ENCODE results near the gene CSTF3. TPM values are rescaled to one million over a fixed set of nuclear protein-coding genes. Genes with fewer than 3 reads are reported as not detected.
"Not testable (repeated sequence)": the region's sequence is repeated elsewhere in the genome, so short reads cannot be mapped to it uniquely, and the experiment has no call there.

The CSTF3 gene
- total RNA-seq, 1 donor from 2014 or later = 16.6 TPM

DNA sequence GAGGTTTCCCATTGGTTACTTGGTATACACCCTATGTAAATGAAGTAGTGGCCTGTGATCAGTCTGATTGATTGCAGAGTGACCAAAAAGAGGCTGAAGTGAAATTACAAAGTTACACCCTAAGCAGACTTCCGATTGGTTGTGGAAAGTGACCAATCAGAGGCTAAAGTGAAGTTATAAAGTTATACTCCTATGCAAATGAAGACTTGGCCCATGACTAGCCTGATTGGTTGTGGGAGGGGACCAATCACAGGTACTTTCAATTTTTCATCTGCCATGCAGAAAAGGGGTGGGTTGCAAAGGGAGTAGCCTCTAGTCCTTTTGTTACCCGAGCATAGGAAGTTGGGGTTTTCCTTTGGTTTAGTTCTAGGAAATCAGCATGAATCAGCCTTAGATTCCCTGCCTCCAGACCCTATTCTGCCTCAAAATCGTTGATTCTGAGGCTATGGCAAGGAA is 18.1 kb upstream of the CSTF3 start:
- Histone ChIP-seq H3K27me3 (ENCODE audit: control insufficient read depth, insufficient read depth, low read length) (no peaks in the 10 kb centered on the region), H3K36me3 (ENCODE audit: control insufficient read depth, insufficient read depth, low read length) (no peaks in the 10 kb centered on the region), H3K4me3 (ENCODE audit: low read depth, low read length) (no peak overlapping the region)
- FAIRE-seq (no peak), DNase-seq (ENCODE audit: low read depth) (no peak)
- TF ChIP-seq, protein P1, sequence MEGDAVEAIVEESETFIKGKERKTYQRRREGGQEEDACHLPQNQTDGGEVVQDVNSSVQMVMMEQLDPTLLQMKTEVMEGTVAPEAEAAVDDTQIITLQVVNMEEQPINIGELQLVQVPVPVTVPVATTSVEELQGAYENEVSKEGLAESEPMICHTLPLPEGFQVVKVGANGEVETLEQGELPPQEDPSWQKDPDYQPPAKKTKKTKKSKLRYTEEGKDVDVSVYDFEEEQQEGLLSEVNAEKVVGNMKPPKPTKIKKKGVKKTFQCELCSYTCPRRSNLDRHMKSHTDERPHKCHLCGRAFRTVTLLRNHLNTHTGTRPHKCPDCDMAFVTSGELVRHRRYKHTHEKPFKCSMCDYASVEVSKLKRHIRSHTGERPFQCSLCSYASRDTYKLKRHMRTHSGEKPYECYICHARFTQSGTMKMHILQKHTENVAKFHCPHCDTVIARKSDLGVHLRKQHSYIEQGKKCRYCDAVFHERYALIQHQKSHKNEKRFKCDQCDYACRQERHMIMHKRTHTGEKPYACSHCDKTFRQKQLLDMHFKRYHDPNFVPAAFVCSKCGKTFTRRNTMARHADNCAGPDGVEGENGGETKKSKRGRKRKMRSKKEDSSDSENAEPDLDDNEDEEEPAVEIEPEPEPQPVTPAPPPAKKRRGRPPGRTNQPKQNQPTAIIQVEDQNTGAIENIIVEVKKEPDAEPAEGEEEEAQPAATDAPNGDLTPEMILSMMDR (IDR thresholded peaks at IDR 0.05; ENCODE audit: insufficient read depth, low read length, severe bottlenecking) = no peak

DNA sequence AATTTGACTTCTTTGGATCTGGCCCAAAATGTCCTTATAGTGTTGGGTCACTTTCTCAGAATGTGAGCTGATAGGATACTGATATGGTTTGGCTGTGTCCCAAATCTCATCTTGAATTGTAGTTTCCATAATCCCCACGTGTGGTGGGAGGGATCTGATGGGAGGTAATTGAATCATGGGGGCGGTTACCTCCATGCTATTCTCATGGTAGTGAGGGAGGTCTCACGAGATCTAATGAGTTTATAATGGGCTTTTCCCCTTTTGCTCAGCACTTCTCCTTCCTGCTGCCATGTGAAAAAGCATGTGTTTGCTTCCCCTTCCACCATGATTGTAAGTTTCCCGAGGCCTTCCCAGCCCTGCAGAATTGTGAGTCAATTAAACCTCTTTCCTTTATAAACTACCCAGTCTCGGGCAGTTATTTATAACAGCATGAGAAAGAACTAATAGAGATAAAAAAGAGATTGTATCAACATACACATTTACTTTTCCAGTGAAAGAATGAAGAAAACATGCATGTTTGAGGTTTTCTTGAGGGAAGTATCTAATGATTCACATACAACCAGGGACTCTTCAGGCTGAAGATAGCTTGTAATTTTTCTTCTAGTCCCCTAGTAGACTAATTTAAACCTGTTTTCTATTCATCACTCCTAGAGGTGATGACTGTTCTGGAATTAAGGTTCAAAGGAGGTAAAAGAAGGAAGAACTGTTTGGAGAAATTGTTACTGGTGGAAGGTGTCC is 17.3 kb upstream of the CSTF3 start:
- FAIRE-seq (no peak), DNase-seq (ENCODE audit: low read depth) (no peak)
- Histone ChIP-seq H3K36me3 (ENCODE audit: control insufficient read depth, insufficient read depth, low read length) (no peaks in the 10 kb centered on the region), H3K4me3 (ENCODE audit: low read depth, low read length) (no peak overlapping the region), H3K27me3 (ENCODE audit: control insufficient read depth, insufficient read depth, low read length) (no peaks in the 10 kb centered on the region)
- TF ChIP-seq, protein P1 (IDR thresholded peaks at IDR 0.05; ENCODE audit: insufficient read depth, low read length, severe bottlenecking) = no peak

DNA sequence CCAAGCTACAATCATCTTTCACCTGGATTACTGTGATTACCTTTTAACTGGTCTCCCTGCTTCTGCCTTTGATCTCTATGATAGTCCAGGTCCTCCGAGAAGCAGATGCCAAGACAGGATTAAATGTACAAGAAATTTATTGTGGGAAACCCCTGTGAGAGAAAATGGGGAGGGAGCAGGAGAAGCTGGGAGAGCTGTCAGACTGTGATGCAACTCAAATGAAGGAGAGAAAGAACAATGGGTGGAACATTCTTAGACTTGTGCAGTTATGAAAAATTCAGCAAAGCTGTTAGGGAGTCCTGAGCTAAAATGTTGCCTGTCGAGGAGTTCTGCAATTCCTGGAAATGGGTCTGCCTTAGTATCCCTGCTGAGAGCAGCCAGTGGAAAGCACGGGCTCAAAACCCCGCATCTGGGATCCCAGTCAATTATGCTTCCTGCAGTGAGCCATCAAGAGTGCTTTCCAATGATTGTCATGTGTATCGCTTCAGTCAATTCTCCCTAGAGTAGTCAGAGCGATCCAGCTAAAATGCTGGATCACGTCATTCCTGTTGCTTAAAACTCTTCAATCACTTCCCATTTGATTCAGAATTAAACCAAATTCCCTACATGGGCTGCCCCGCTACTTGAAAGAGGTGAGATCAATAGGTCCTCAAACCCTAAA is 16.5 kb upstream of the CSTF3 start:
- FAIRE-seq = no peak
- TF ChIP-seq, protein P1 (IDR thresholded peaks at IDR 0.05; ENCODE audit: insufficient read depth, low read length, severe bottlenecking) = no peak

DNA sequence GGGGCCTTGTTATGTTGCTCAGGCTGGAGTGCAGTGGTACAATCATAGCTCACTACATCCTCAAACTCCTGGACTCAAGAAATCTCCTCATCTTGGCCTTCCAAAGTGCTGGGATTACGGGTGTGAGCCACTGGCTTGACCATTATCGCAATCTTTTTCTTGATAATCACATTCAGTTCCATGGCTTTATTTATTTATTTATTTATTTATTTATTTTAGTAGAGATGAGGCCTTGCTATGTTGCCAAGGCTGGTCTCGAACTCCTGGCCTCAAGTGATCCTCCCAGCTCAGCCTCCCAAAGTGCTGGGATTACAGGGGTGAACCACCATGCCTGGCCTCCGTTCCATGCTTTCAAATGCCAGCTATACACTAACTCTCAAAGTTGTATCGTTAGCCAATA is 15.5 kb upstream of the CSTF3 start:
- H3K36me3 ChIP-seq (ENCODE audit: control insufficient read depth, insufficient read depth, low read length); H3K4me3 ChIP-seq (ENCODE audit: low read depth, low read length); DNase-seq (ENCODE audit: low read depth); H3K27me3 ChIP-seq (ENCODE audit: control insufficient read depth, insufficient read depth, low read length); FAIRE-seq: not testable (repeated sequence)

More for the DNA sequence above, 16.5 kb upstream of the CSTF3 start:
- no peak for DNase-seq (ENCODE audit: low read depth)
- no peak overlapping the region for H3K4me3 ChIP-seq (ENCODE audit: low read depth, low read length)
- no peaks in the 10 kb centered on the region for H3K36me3 ChIP-seq (ENCODE audit: control insufficient read depth, insufficient read depth, low read length)
- no peaks in the 10 kb centered on the region for H3K27me3 ChIP-seq (ENCODE audit: control insufficient read depth, insufficient read depth, low read length)

DNA sequence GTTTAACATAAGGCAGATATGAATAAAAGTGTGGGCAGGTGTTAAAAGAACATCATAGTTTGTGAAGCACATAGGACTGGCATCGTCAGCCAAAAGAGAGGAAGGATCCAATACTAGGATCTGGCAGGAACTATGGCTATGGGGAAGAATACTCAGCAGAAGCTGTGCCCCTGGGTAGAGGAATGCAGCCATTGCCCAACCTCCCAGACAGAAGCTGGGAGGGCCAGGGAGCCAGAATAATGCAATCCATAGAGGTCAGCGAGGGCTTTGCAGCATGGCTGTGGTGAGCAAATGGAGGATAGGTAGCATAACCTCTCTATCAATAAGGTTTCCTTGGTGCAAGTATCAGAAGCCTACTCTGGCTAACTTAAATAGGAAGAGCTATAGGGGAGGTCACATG is 11.7 kb upstream of the CSTF3 start:
- DNase-seq (ENCODE audit: low read depth) (no peak), FAIRE-seq (no peak)
- no peak overlapping the region for H3K4me3 ChIP-seq (ENCODE audit: low read depth, low read length)
- TF ChIP-seq, protein P1 (IDR thresholded peaks at IDR 0.05; ENCODE audit: insufficient read depth, low read length, severe bottlenecking) = no peak
- no peaks in the 10 kb centered on the region for H3K36me3 ChIP-seq (ENCODE audit: control insufficient read depth, insufficient read depth, low read length)
- H3K27me3 ChIP-seq (ENCODE audit: control insufficient read depth, insufficient read depth, low read length) = no peaks in the 10 kb centered on the region

DNA sequence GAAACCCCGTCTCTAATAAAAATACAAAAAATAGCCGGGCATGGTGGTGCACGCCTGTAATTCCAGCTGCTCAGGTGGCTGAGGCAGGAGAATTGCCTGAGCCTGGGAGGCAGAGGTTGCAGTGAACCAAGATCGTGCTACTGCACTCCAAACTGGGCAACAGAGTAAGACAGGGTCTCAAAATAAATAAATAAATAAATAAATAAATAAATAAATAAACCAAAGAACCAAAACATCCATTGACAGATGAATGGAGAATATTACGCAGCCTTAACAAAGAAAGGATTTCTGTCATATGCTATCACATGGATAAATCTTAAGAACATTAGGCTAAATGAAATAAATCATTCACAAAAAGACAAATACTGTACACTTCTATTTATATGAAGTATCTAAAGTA is 11.1 kb upstream of the CSTF3 start:
- Histone ChIP-seq H3K36me3 (ENCODE audit: control insufficient read depth, insufficient read depth, low read length) (no peaks in the 10 kb centered on the region), H3K27me3 (ENCODE audit: control insufficient read depth, insufficient read depth, low read length) (no peaks in the 10 kb centered on the region), H3K4me3 (ENCODE audit: low read depth, low read length) (no peak overlapping the region)
- DNase-seq (ENCODE audit: low read depth) = no peak
- no peak for FAIRE-seq
- TF ChIP-seq, protein P1 (IDR thresholded peaks at IDR 0.05; ENCODE audit: insufficient read depth, low read length, severe bottlenecking) = no peak
